Measurements from ENCODE around the gene UGDH. TPM values are rescaled to one million over a fixed set of nuclear protein-coding genes. Genes with fewer than 3 reads are reported as not detected.
"Not testable (repeated sequence)": the region's sequence is repeated elsewhere in the genome, so short reads cannot be mapped to it uniquely, and the experiment has no call there.

The UGDH gene
- total RNA-seq, 1 donor from 2014 or later: 157 TPM

GRCh38 chr4:39516407-39516966 is 10.8 kb downstream of the UGDH start:
- Mint-ChIP-seq H3K36me3 (peaks cover 13% of the 10 kb centered on the region), H3K27ac (no peak overlapping the region), H3K4me1 (no peaks in the 10 kb centered on the region), H3K9me3 (no peaks in the 10 kb centered on the region), H3K27me3 (ENCODE audit: insufficient read depth, low read depth) (no peaks in the 10 kb centered on the region), H3K4me3 (no peak overlapping the region)
- no peak for DNase-seq (ENCODE audit: low spot score)
- Histone ChIP-seq H3K9me3 (ENCODE audit: low read depth) (no peaks in the 10 kb centered on the region), H3F3A (ENCODE audit: low read depth) (peaks cover 6% of the 10 kb centered on the region), H3K27ac (no peak overlapping the region), H3K4me2 (no peak overlapping the region), H2AFZ (replicated peaks) (no peak overlapping the region), H3K4me3 (no peak overlapping the region), H3K27me3 (no peaks in the 10 kb centered on the region), H4K20me1 (ENCODE audit: low read depth) (peaks cover 15% of the 10 kb centered on the region), H3K36me3 (peaks cover 19% of the 10 kb centered on the region), H3K79me2 (ENCODE audit: low read depth) (peaks cover 73% of the 10 kb centered on the region), H3K4me1 (no peaks in the 10 kb centered on the region), H3K9ac (no peak overlapping the region)
- TF ChIP-seq EZH2 (IDR thresholded peaks at IDR 0.05) (no peak), EZH2phosphoT487 (IDR thresholded peaks at IDR 0.05) (no peak), CTCF (IDR thresholded peaks at IDR 0.05) (no peak)

DNA sequence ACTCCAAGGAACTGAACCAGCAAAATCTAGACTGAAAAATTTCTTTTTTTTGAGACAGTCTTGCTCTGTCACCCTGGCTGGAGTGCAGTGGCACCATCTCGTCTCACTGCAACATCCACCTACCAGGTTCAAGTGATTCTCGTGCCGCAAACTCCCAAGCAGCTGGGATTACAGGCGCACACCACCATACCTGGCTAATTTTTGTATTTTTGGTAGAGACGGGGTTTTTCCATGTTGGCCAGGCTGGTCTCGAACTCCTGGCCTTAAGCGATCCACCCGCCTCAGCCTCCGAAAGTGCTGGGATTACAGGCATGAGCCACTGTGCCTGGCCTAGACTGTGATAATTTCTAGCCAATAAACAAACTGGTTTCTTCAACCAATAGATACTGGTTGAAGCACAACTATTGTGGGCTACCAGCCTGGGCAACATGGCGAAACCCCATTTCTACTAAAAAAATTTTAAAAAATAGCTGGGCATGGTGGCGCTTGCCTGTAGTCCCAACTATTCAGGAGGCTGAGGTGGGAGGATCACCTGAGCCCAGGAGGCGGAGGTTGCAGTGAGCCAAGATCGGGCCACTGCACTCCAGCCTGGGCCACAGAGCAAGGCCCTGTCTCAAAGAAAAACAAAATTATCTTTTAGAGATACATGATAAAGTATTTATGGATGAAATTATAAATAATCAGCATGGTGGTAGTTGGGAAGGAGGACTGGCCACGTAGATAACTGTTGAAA is 11.4 kb downstream of the UGDH start:
- H3K27ac ChIP-seq; H3K27ac Mint-ChIP-seq; DNase-seq (ENCODE audit: low spot score); H3K4me3 ChIP-seq; H3F3A ChIP-seq (ENCODE audit: low read depth); H3K27me3 ChIP-seq; H3K4me3 Mint-ChIP-seq; H3K4me2 ChIP-seq; H3K27me3 Mint-ChIP-seq (ENCODE audit: insufficient read depth, low read depth); H3K4me1 Mint-ChIP-seq; H2AFZ ChIP-seq (replicated peaks); H3K9me3 ChIP-seq (ENCODE audit: low read depth); H3K9ac ChIP-seq; H3K4me1 ChIP-seq; H3K9me3 Mint-ChIP-seq: not testable (repeated sequence)
- peaks cover 13% of the 10 kb centered on the region for H3K36me3 Mint-ChIP-seq
- Histone ChIP-seq H4K20me1 (ENCODE audit: low read depth) (peaks cover 15% of the 10 kb centered on the region), H3K36me3 (peaks cover 19% of the 10 kb centered on the region), H3K79me2 (ENCODE audit: low read depth) (peaks cover 67% of the 10 kb centered on the region)

- peaks cover 16% of the 10 kb centered on the region for H3K36me3 Mint-ChIP-seq
- Histone ChIP-seq H3K27ac (no peak overlapping the region), H3K27me3 (no peaks in the 10 kb centered on the region), H4K20me1 (ENCODE audit: low read depth) (peaks cover 15% of the 10 kb centered on the region), H3K9ac (no peak overlapping the region), H2AFZ (replicated peaks) (no peak overlapping the region), H3K4me3 (no peak overlapping the region), H3K4me2 (no peak overlapping the region), H3K9me3 (ENCODE audit: low read depth) (no peaks in the 10 kb centered on the region), H3K79me2 (ENCODE audit: low read depth) (peaks cover 58% of the 10 kb centered on the region), H3F3A (ENCODE audit: low read depth) (peaks cover 6% of the 10 kb centered on the region), H3K4me1 (no peaks in the 10 kb centered on the region), H3K36me3 (peaks cover 23% of the 10 kb centered on the region)
- DNase-seq (ENCODE audit: low spot score): no peak
- no peak overlapping the region for H3K4me3 Mint-ChIP-seq
- H3K4me1 Mint-ChIP-seq: no peaks in the 10 kb centered on the region
- H3K9me3 Mint-ChIP-seq: no peaks in the 10 kb centered on the region
- H3K27me3 Mint-ChIP-seq (ENCODE audit: insufficient read depth, low read depth): no peaks in the 10 kb centered on the region
- no peak overlapping the region for H3K27ac Mint-ChIP-seq
- TF ChIP-seq CTCF (IDR thresholded peaks at IDR 0.05): no peak
- no peak for TF ChIP-seq EZH2phosphoT487 (IDR thresholded peaks at IDR 0.05)
- TF ChIP-seq EZH2 (IDR thresholded peaks at IDR 0.05): no peak
Measured at GRCh38 chr4:39514888-39515401, 12.3 kb downstream of the UGDH start.

- not testable (repeated sequence) for H3K27me3 ChIP-seq, H3K27ac Mint-ChIP-seq
Measured at GRCh38 chr4:39514266-39514665, 13.0 kb downstream of the UGDH start.

More at GRCh38 chr4:39514266-39514665, 13.0 kb downstream of the UGDH start:
- H3K27ac ChIP-seq; H3K9ac ChIP-seq; H3K27me3 Mint-ChIP-seq (ENCODE audit: insufficient read depth, low read depth); H3F3A ChIP-seq (ENCODE audit: low read depth); H3K4me2 ChIP-seq; H3K4me1 ChIP-seq; H2AFZ ChIP-seq (replicated peaks); DNase-seq (ENCODE audit: low spot score); H3K4me3 ChIP-seq; H3K4me1 Mint-ChIP-seq; H3K9me3 Mint-ChIP-seq; H3K9me3 ChIP-seq (ENCODE audit: low read depth); H3K4me3 Mint-ChIP-seq: not testable (repeated sequence)
- Histone ChIP-seq H3K79me2 (ENCODE audit: low read depth) (peaks cover 51% of the 10 kb centered on the region), H4K20me1 (ENCODE audit: low read depth) (peaks cover 15% of the 10 kb centered on the region), H3K36me3 (peaks cover 28% of the 10 kb centered on the region)
- peaks cover 19% of the 10 kb centered on the region for H3K36me3 Mint-ChIP-seq

Data from neural progenitor cell (in vitro differentiated cells).